ENCODE results near the gene SFXN3.

SFXN3 gene

GRCh38 chr10:100984672-100985177, 46.3 kb upstream of the SFXN3 start:
- H3K27ac ChIP-seq (ENCODE audit: low read length): no peak overlapping the region
- H3K9ac ChIP-seq (ENCODE audit: low read length): no peak overlapping the region
- H3K9me3 ChIP-seq (replicated peaks; ENCODE audit: insufficient read depth, low read length): no peaks in the 10 kb centered on the region
- DNase-seq: peak; percentile 4
- H3F3A ChIP-seq (ENCODE audit: insufficient read depth, low read length): 0 out of 2 replicates have a peak, but pooled peaks cover 4% of the 10 kb centered on the region
- H3K79me2 ChIP-seq (ENCODE audit: low read length): peaks cover 41% of the 10 kb centered on the region
- H4K20me1 ChIP-seq (ENCODE audit: insufficient read depth, low read length): no peaks in the 10 kb centered on the region
- no peak overlapping the region for H2AFZ ChIP-seq (ENCODE audit: low read length)
- H3K36me3 ChIP-seq (replicated peaks; ENCODE audit: insufficient read depth, low read length): no peaks in the 10 kb centered on the region
- TF ChIP-seq CTCF (IDR thresholded peaks at IDR 0.05; ENCODE audit: low read length): no peak
- TF ChIP-seq EZH2phosphoT487 (IDR thresholded peaks at IDR 0.05; ENCODE audit: low read length): no peak
- no peak for TF ChIP-seq EZH2 (optimal IDR thresholded peaks at IDR 0.05; ENCODE audit: low read depth, low read length)
- no peak overlapping the region for H3K4me2 ChIP-seq (ENCODE audit: low read depth, low read length)
- peaks cover 21% of the 10 kb centered on the region for H3K4me1 ChIP-seq (ENCODE audit: low read length)
- H3K9me2 ChIP-seq (replicated peaks; ENCODE audit: insufficient read depth, low read length): no peaks in the 10 kb centered on the region
- H3K4me3 ChIP-seq (ENCODE audit: low read length): no peak overlapping the region
- no peaks in the 10 kb centered on the region for H3K27me3 ChIP-seq (replicated peaks; ENCODE audit: insufficient read depth, low read length)

GRCh38 chr10:100985336-100985735, 45.7 kb upstream of the SFXN3 start:
- no peak overlapping the region for H3K27ac ChIP-seq (ENCODE audit: low read length)
- no peak overlapping the region for H3K4me3 ChIP-seq (ENCODE audit: low read length)
- DNase-seq: no peak
- H3F3A ChIP-seq (ENCODE audit: insufficient read depth, low read length): 0 out of 2 replicates have a peak, but pooled peaks cover 4% of the 10 kb centered on the region
- no peak for TF ChIP-seq EZH2 (optimal IDR thresholded peaks at IDR 0.05; ENCODE audit: low read depth, low read length)
- TF ChIP-seq EZH2phosphoT487 (IDR thresholded peaks at IDR 0.05; ENCODE audit: low read length): no peak
- TF ChIP-seq CTCF (IDR thresholded peaks at IDR 0.05; ENCODE audit: low read length): no peak
- no peaks in the 10 kb centered on the region for H3K9me2 ChIP-seq (replicated peaks; ENCODE audit: insufficient read depth, low read length)
- no peak overlapping the region for H2AFZ ChIP-seq (ENCODE audit: low read length)
- H3K4me2 ChIP-seq (ENCODE audit: low read depth, low read length): no peak overlapping the region
- peaks cover 47% of the 10 kb centered on the region for H3K79me2 ChIP-seq (ENCODE audit: low read length)
- no peaks in the 10 kb centered on the region for H3K9me3 ChIP-seq (replicated peaks; ENCODE audit: insufficient read depth, low read length)
- 0 out of 2 replicates have a peak, but pooled peaks cover under 1% of the 10 kb centered on the region for H3K36me3 ChIP-seq (replicated peaks; ENCODE audit: insufficient read depth, low read length)
- H3K9ac ChIP-seq (ENCODE audit: low read length): no peak overlapping the region
- no peaks in the 10 kb centered on the region for H3K27me3 ChIP-seq (replicated peaks; ENCODE audit: insufficient read depth, low read length)
- peaks cover 21% of the 10 kb centered on the region for H3K4me1 ChIP-seq (ENCODE audit: low read length)
- no peaks in the 10 kb centered on the region for H4K20me1 ChIP-seq (ENCODE audit: insufficient read depth, low read length)

GRCh38 chr10:100986623-100986951, 44.4 kb upstream of the SFXN3 start:
- H4K20me1 ChIP-seq (ENCODE audit: insufficient read depth, low read length): no peaks in the 10 kb centered on the region
- peak overlapping the region; percentile 99 for H3K4me2 ChIP-seq (ENCODE audit: low read depth, low read length)
- H3K9me3 ChIP-seq (replicated peaks; ENCODE audit: insufficient read depth, low read length): no peaks in the 10 kb centered on the region
- H3K27me3 ChIP-seq (replicated peaks; ENCODE audit: insufficient read depth, low read length): no peaks in the 10 kb centered on the region
- H3K27ac ChIP-seq (ENCODE audit: low read length): no peak overlapping the region
- DNase-seq: peak; percentile 6
- peaks cover 58% of the 10 kb centered on the region for H3K79me2 ChIP-seq (ENCODE audit: low read length)
- H3K4me3 ChIP-seq (ENCODE audit: low read length): peak overlapping the region; percentile 100
- no peak for TF ChIP-seq EZH2 (optimal IDR thresholded peaks at IDR 0.05; ENCODE audit: low read depth, low read length)
- H3K9ac ChIP-seq (ENCODE audit: low read length): peak overlapping the region; percentile 83
- peaks cover 8% of the 10 kb centered on the region; the same call in 1 of the 2 replicates for H3K36me3 ChIP-seq (replicated peaks; ENCODE audit: insufficient read depth, low read length)
- no peaks in the 10 kb centered on the region for H3K9me2 ChIP-seq (replicated peaks; ENCODE audit: insufficient read depth, low read length)
- peak overlapping the region; percentile 100 for H2AFZ ChIP-seq (ENCODE audit: low read length)
- 0 out of 2 replicates have a peak, but pooled peaks cover 4% of the 10 kb centered on the region for H3F3A ChIP-seq (ENCODE audit: insufficient read depth, low read length)
- peaks cover 21% of the 10 kb centered on the region for H3K4me1 ChIP-seq (ENCODE audit: low read length)

- H3K79me2 ChIP-seq (ENCODE audit: low read length): peaks cover 58% of the 10 kb centered on the region
- no peaks in the 10 kb centered on the region for H3K9me2 ChIP-seq (replicated peaks; ENCODE audit: insufficient read depth, low read length)
- peak within 1 kb of the TSS; percentile 67; the same call in 1 of the 2 replicates for H3K27ac ChIP-seq (ENCODE audit: low read length)
- peak within 1 kb of the TSS; percentile 83 for H3K9ac ChIP-seq (ENCODE audit: low read length)
- no peaks in the 10 kb centered on the region for H3K9me3 ChIP-seq (replicated peaks; ENCODE audit: insufficient read depth, low read length)
- H2AFZ ChIP-seq (ENCODE audit: low read length): peak within 1 kb of the TSS; percentile 100
- DNase-seq: peak; percentile 88
- H3K4me1 ChIP-seq (ENCODE audit: low read length): peaks cover 21% of the 10 kb centered on the region
- 0 out of 2 replicates have a peak, but pooled peaks cover 4% of the 10 kb centered on the region for H3F3A ChIP-seq (ENCODE audit: insufficient read depth, low read length)
- peak within 1 kb of the TSS; percentile 99 for H3K4me2 ChIP-seq (ENCODE audit: low read depth, low read length)
- no peaks in the 10 kb centered on the region for H4K20me1 ChIP-seq (ENCODE audit: insufficient read depth, low read length)
- H3K36me3 ChIP-seq (replicated peaks; ENCODE audit: insufficient read depth, low read length): peaks cover 8% of the 10 kb centered on the region; the same call in 1 of the 2 replicates
- no peak for TF ChIP-seq EZH2 (optimal IDR thresholded peaks at IDR 0.05; ENCODE audit: low read depth, low read length)
- no peak for TF ChIP-seq CTCF (IDR thresholded peaks at IDR 0.05; ENCODE audit: low read length)
- no peak for TF ChIP-seq EZH2phosphoT487 (IDR thresholded peaks at IDR 0.05; ENCODE audit: low read length)
- no peaks in the 10 kb centered on the region for H3K27me3 ChIP-seq (replicated peaks; ENCODE audit: insufficient read depth, low read length)
- H3K4me3 ChIP-seq (ENCODE audit: low read length): peak within 1 kb of the TSS; percentile 100
These were observed 43.9 kb upstream of the SFXN3 start, which contains the start of the genes MRPL43 and TWNK for GRCh38 chr10:100986952-100987684. Gene MRPL43, minus strand, starts transcription at chr10:100987497. Its CDS starts 54 bp downstream, at chr10:100987443. Gene TWNK, plus strand, starts transcription at chr10:100987543. Its CDS starts 668 bp downstream, at chr10:100988211.
